NCI-H1092 treated with DMSO at 0.1 percent for 48 hours (cell line): ENCODE results near the gene BAIAP3.
"Not testable (repeated sequence)": the region's sequence is repeated elsewhere in the genome, so short reads cannot be mapped to it uniquely, and the experiment has no call there.

Source experiments
- DNase-seq: peaks from one replicate; lab custom pipeline; 2025; lab: John Stamatoyannopoulos, UW

Gene BAIAP3

GRCh38 chr16:1318268-1318545 is 15.2 kb upstream of the BAIAP3 start:
- no peak for DNase-seq

GRCh38 chr16:1319041-1319440 is 14.4 kb upstream of the BAIAP3 start:
- no peak for DNase-seq

GRCh38 chr16:1320097-1320496 is 13.3 kb upstream of the BAIAP3 start:
- DNase-seq: no peak

DNA sequence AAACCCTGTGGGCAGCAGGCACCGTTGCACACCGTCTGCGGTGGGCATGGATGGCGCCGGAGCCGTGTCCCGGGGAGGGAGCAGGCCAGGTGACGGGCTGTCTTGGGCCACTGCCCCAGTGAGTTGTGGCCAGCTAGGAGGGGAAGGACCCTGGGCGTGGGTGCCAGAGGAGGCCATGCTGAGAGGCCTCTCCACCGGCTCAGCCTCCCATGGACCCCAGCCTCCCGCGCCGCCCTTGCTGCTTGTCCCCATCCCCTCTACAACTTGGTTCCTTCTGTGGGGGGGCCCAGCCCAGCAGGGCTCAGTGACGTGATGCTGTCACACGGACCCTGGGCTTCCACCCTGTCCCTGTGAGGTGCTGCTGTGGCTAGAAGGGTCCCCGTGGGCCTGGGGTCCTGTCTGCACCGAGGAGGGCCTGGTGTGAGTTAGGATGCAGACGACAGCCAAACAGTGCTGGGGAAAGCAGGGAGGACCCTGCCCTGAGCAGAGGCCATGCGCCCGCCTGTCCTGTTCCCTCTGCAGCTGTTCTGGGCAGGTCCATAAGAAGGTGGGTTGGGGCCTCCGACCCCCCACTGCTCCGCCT is 12.7 kb upstream of the BAIAP3 start:
- no peak for DNase-seq

GRCh38 chr16:1322407-1322806 is 11.0 kb upstream of the BAIAP3 start:
- no peak for DNase-seq

GRCh38 chr16:1323296-1324239 is 9.9 kb upstream of the BAIAP3 start:
- DNase-seq: no peak

DNA sequence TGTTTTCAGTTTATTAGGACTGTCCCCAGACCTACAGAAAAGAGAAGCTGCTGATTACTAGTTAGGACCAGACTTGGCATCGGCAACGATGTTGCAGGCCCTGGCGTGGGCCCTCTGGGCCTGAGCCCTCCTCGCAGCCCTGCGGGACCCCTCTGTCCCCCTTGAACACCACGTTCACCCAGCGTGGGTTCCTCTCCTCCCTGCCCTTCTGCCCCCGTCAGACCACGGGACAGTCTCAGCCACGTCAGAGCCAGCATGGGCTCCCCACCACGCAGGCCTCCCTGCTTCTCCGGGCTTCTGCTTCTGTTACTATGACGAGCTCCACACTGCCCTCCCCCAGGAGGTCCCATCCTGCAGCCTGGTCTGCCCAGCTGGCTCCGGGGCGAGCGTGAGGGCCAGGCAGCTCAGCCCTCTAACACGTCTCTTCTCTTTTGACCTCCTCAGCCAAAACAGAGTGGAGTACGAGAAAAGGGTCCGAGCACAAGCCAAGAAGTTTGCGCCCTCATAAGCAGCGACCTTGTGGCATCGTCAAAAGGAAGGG is 9.1 kb upstream of the BAIAP3 start:
- DNase-seq: no peak

GRCh38 chr16:1325261-1325660 is 8.2 kb upstream of the BAIAP3 start:
- DNase-seq: no peak

DNA sequence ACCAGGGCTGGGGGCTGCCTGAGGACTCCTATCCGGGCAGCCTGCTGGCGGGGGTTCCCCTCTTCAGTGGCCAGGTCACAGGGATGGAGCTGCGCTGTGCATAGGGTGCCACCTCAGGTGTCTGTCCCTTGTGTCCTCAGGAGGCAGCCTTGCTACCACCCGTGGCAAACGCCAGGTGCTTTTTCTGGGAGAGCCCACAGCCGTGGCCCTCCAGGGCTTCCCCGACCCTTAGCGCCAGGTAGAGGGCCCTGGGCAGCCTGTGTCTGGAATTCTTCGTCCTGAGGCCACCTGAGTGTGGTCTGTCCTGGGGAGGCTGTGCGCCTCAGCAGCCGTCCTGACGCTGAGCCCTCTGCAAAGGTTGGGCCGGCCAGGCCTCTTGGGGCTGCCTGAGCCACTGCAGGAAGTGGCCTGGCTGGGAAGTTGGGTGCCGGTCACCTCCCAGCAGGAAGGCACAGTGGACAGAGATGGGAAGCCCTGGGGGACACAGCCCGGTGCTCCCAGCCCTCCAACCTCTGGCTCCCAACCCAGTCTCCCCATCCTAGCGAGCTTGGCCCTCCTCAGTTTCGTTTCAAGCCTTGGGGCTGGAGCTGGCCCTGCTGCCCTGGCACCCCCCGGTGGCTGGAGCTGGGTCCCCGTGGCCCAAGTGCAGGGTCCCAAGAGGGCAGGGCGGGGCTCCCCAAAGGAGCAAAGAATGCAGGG is 7.6 kb upstream of the BAIAP3 start:
- no peak for DNase-seq

DNA sequence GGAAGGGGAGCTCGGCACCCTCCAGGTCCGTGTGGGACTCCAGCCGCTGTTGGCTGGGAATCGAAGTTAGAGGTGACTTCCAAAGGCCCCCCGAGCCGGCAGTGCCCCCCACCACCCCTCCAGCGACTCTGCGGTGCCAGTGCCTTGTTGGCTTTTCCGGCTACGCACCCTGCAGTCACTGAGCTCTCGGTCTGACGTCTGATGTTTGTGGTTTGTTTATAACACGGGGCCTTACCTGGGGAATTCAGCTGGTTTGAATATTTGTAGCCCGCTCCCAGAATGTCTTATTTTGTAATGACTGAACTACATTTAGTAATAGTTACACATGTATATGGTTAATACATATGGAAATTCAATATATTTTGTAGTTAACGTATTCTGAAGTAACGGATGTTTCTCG is 7.1 kb upstream of the BAIAP3 start:
- DNase-seq: no peak

DNA sequence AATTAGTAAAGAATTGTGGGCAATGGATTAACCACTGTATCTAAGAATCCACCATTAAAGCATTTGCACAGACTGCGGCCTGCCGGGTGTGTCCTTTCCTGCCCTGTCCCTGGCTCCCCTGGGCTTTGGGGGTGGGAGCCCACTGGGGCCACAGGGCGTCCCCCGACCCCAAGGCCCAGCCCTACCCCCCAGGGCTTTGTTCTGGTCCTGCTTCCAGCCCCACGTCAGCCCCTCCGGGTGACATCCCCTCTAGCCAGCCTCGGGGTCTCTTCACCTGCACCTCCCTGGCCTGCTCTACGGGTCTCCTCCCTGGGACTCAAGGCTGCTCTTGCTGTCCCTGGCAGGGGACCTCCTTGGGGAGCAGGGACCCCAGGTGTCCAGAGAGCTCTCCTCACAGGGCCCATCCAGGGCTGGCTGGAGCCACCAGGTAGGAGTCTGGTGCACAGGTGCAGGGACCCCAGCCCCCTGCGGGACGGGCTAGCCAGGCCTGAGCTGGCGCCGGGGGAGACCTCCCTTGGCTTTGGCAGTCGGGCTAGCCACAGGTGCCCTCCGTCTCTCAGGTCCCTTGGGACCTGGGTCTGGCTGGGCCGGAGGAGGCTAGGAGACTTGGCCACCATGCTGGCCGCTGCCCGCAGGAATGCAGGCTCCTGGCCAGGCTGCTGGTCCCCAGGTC is 6.4 kb upstream of the BAIAP3 start:
- no peak for DNase-seq

- no peak for DNase-seq
Measured at GRCh38 chr16:1327619-1327947, 5.9 kb upstream of the BAIAP3 start.

GRCh38 chr16:1328136-1328535 is 5.3 kb upstream of the BAIAP3 start:
- not testable (repeated sequence) for DNase-seq

DNA sequence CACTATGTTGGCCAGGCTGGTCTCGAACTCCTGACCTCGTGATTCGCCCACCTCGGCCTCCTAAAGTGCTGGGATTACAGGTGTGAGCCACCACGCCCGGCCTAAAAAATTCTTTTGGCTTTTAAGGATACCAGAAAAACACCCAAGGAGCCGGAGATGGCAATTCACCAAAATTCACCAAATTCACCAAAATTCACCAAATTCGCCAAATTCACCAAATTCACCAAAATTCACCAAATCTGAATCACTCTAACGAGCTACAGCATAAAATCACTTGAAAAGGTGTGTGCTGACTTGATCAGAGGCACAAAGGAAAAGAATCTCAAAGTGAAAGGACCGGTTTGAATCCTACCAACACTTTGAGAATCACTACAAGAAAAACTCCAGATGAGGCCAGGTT is 4.5 kb upstream of the BAIAP3 start:
- DNase-seq: not testable (repeated sequence)

- no peak for DNase-seq
Measured at GRCh38 chr16:1330260-1330914, 3.1 kb upstream of the BAIAP3 start.

DNA sequence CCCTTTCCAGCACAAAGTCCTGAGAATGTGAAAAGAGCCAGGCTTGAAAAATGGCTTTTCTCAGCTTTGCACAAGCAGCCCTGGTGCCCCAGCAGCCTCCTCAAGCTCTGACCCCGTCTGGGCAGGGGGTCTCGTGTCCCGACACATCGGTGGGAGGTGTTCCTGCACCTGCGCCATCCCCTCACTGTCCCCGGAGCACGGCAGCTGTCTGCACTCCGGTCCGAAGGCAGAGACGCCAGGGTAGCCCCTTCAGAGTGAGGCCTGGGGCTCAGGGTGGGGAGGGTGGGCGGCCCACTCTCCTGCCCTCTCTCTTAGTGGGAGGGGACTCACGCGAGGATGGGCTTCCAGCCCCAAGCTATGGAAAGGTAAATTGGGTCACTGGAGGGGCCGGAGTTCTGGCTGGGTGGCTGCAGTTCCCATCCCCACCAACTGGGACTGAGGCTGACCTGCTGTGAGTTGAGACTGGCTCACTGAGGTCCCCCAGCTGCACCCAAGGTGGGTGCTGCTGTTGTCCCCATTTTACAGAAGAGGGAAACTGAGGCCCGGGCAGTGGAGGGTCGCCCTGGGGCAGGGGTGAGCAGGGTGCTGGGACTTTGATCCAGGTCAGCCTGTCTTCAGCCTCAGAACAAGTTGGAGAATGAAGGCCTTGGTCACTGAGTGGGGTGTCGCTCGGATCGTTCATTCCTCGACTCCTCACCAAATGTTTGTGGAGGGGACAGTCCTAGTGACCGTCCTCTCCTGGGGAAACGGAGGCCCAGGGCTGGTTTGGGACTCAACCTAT is 2.3 kb upstream of the BAIAP3 start:
- DNase-seq: no peak

DNA sequence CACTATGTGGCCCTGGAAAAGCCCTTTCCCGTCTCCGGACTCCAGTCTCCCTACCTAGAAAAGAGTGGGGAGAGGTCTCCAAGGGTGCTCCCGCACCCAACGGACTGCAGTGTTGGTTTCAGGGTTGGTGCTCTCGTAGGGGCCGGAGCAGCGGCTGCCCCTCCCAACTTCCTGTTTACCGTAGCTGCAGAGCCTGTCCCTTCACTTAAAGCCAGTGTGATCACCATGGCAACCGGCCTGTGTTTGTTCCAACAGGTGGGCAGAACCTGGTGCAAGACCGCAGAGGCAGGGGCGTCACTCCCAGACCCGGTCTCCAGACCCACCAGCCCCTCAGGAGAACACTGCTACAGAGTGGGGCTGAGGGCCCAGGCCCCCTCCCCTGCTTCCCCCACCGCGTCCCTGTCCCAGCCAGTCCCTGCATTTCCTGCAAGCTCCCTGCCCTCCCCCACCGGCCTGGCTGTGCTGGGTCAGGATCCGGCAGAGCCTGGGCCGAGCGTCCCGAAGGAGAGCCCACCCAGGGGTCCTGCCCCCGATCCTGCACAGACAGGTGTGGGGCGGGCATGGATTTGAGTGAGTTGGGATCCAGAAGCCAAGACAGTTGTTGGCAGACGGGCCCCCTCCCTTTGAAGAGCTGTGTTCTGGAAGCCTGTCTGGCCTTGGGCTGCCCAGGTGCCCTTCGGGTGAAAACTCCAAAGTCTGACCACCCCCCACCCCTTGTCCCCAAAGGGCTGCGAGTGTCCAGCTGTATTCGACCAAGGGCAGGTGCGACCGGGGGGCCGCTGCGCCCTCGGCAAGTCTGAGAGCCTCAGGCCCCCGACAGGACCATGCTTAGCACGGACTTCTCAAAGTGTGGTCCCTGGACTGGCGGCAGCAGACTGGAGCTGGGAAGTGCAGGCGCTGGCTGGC is 1.5 kb upstream of the BAIAP3 start:
- peak; percentile 44 for DNase-seq

DNA sequence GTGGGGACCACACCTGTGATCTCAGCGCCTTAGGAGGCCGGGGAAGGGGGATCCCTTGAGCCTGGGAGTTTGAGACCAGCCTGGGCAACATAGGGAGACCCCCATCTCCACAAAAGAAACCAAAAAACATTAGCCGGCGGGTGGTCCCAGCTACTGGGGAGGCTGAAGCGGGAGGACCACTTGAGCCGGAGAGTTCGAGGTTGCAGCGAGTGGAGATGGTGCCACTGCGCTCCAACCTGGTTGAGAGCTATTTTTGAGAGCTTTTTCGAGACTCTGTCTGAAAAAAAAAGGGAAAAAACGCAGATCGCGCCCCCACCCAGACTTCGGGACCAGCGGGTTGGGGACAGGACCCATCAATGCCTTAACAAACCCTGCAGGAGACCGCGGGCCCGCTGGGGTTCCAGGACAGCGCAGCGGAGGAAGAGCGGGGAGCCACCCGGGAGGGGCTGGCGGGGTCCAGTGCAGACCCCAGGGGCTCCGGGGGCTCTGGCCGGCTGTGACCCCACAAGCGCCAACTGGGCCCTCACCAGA is 762 bp upstream of the BAIAP3 start:
- no peak for DNase-seq

GRCh38 chr16:1333854-1334700 is 632 bp downstream of the BAIAP3 start:
- no peak for DNase-seq
